RWPE1 (cell line): Measurements from ENCODE around the gene ITPK1.

Experiments
- CTCF ChIA-PET: fragments of 350-600 bp; sonication (Branson Sonifier 250); formaldehyde crosslinking; extraction: SDS; loops from one replicate; lab custom pipeline; 2021; lab: Yijun Ruan, JAX
- POLR2A ChIA-PET: fragments of 400-600 bp; formaldehyde crosslinking; extraction: SDS; loops from one replicate; lab custom pipeline; 2020; ENCODE audit warnings: antibody characterized with exemption; ENCODE audit not compliant: low non-redundant PET; lab: Yijun Ruan, JAX
- DNase-seq: peaks from one replicate; pipeline ENCODE4 v3.0.0; 2012; ENCODE audit warnings: low spot score
- H3K27ac ChIP-seq: fragments of 450-650 bp; 2 replicates; pipeline ENCODE4 v1.5.1; 2017
- CTCF ChIP-seq: fragments of 450-650 bp; conservative IDR thresholded peaks from 2 replicates; pipeline ENCODE4 v1.5.1; 2017; ENCODE audit warnings: low read depth, mild to moderate bottlenecking

Gene ITPK1

DNA sequence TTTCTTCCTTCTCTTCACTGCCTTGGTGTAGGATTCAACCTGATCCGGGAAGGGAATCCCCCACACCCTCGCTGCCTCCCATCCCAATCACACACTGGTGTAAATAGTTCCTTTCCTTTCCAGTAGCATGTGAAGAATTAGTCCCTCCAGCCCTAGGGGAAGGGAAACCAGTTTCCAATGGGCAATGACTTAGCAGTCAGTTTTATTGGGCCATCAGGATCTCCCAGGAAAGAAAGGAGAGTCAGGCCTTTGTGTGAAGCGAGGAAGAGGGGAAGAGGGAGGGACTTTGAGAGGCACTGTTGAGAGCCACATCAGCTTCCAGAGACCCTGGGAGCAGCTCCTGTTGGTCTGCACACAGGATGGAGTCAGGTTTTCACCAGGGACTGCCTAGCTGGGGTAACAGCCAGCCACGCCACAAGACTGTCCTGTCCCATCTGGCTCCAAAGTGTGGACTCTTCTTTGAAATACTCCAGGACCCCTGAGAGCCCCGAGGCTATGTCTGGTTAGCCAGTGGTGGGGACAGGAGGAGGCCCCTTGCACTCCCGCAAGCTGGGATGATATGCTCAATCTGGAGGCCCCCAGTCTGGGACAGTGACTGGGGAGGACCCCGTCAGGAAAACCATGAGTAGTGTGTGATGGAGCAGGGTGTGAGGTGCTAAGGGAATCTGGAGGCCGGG lies 41.1 kb upstream of the ITPK1 start:
- ChIA-PET CTCF (no interaction called here), POLR2A (interaction anchor here (0.8 kb wide), 1 partner anchor 212 kb away, joined by 4 read pairs; no protein-coding TSS in a partner anchor)
- no peak for TF ChIP-seq CTCF
- no peak for DNase-seq
- H3K27ac ChIP-seq: peak overlapping the region; percentile 19; the same call in 1 of the 2 replicates

GRCh38 chr14:93155667-93156066 lies 39.9 kb upstream of the ITPK1 start:
- TF ChIP-seq CTCF: no peak
- no peak for DNase-seq
- H3K27ac ChIP-seq: no peak overlapping the region
- CTCF ChIA-PET: no interaction called here
- POLR2A ChIA-PET: interaction anchor here (0.6 kb wide), 1 partner anchor 276 kb away, joined by 3 read pairs; no protein-coding TSS in a partner anchor

DNA sequence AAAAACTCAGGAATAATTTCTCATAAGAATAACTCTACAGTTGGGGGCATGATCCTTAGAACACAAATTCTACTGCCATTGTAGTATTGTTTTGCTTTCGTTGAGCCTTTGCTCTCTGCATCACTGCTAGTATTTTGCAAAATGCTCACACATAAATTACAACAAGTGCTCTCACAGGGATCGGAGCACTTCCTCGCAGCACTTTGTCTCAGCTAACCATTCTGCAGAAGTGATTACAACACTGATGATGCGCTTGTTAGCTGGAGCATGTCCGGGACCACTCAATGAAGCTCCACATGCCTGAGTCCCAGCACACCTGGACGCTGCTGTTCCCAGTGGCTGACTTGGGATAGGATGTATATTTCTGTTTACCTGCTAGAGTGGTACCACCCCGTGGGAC lies 37.4 kb upstream of the ITPK1 start:
- ChIA-PET POLR2A (no interaction called here), CTCF (no interaction called here)
- no peak overlapping the region for H3K27ac ChIP-seq
- DNase-seq: no peak
- TF ChIP-seq CTCF: no peak

- POLR2A ChIA-PET: no interaction called here
Observed at GRCh38 chr14:93150227-93151208, 34.8 kb upstream of the ITPK1 start.

DNA sequence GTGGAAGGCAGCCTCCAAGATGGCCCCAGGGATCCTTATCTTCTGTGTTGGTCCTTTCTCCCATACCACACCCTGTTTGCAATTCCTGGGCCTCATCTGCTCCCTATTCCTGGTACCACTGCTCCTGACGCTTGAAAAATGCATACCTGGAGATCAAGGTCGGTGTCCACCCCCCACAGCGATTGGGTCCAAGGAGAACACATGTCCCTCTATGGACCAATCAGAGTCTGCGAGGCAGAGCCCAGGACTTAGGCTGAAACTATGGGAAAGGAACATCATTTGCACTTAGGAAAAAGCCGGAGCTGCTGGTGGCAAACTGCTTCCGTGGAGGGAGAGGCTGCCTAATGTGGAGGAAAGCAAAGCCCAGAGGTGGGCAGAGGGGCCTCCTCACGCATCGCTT lies 33.3 kb upstream of the ITPK1 start:
- ChIA-PET POLR2A (no interaction called here), CTCF (interaction anchor here (0.7 kb wide), 1 partner anchor 174 kb away, joined by 6 read pairs; no protein-coding TSS in a partner anchor)
- DNase-seq: no peak
- H3K27ac ChIP-seq: peak overlapping the region; percentile 73; the same call in 1 of the 2 replicates
- no peak for TF ChIP-seq CTCF

More at GRCh38 chr14:93150227-93151208, 34.8 kb upstream of the ITPK1 start:
- TF ChIP-seq CTCF: no peak
- H3K27ac ChIP-seq: peak overlapping the region; percentile 73
- peak; percentile 33 for DNase-seq
- CTCF ChIA-PET: interaction anchor here (0.7 to 1.0 kb wide), 2 partner anchors 34 to 37 kb away, joined by 3 read pairs; partner anchors contain the start of gene MOAP1

GRCh38 chr14:93146119-93146518 lies 30.4 kb upstream of the ITPK1 start:
- no peak for DNase-seq
- H3K27ac ChIP-seq: no peak overlapping the region
- TF ChIP-seq CTCF: no peak
- ChIA-PET CTCF (interaction anchor here (0.6 to 0.8 kb wide), 2 partner anchors 71 to 1344 kb away, joined by 3 to 5 read pairs; no protein-coding TSS in a partner anchor), POLR2A (no interaction called here)
